H9 (cell line): ENCODE measurements around the gene COPZ2. TPM values are rescaled to one million over a fixed set of nuclear protein-coding genes. Genes with fewer than 3 reads are reported as not detected.
"Not testable (repeated sequence)": the region's sequence is repeated elsewhere in the genome, so short reads cannot be mapped to it uniquely, and the experiment has no call there.

Experiments
- DNase-seq: peaks from one replicate; pipeline ENCODE4 v3.0.0-alpha.2; 2017
- H2AFZ ChIP-seq: one replicate; pipeline ENCODE4 v1.6.1; 2013; ENCODE audit warnings: mild to moderate bottlenecking, low read length, control low read depth, moderate library complexity
- H2AK5ac ChIP-seq: 2 replicates; pipeline ENCODE4 v1.6.1; 2013; ENCODE audit warnings: low read length, control low read depth, mixed read lengths; ENCODE audit not compliant: insufficient read length
- H2BK120ac ChIP-seq: one replicate; pipeline ENCODE4 v1.6.1; 2013; ENCODE audit warnings: low read depth, mild to moderate bottlenecking, low read length, control low read depth, inconsistent platforms; ENCODE audit not compliant: poor library complexity, severe bottlenecking
- H2BK12ac ChIP-seq: 2 replicates; pipeline ENCODE4 v1.6.1; 2013; ENCODE audit warnings: low read length, control low read depth, mixed read lengths, low read depth; ENCODE audit not compliant: insufficient read length
- H2BK15ac ChIP-seq: 2 replicates; pipeline ENCODE4 v1.6.1; 2013; ENCODE audit warnings: low read depth, low read length, control low read depth
- H2BK20ac ChIP-seq: one replicate; pipeline ENCODE4 v1.6.1; 2013; ENCODE audit warnings: low read depth, mild to moderate bottlenecking, low read length, control low read depth, inconsistent platforms; ENCODE audit not compliant: poor library complexity, severe bottlenecking
- H2BK5ac ChIP-seq: 2 replicates; pipeline ENCODE4 v1.6.1; 2013; ENCODE audit warnings: low read length, control low read depth, mixed read lengths; ENCODE audit not compliant: insufficient read length
- H3K14ac ChIP-seq: 2 replicates; pipeline ENCODE4 v1.6.1; 2013; ENCODE audit warnings: low read length, control low read depth; ENCODE audit not compliant: insufficient read depth
- H3K18ac ChIP-seq: 2 replicates; pipeline ENCODE4 v1.6.1; 2013; ENCODE audit warnings: low read depth, mild to moderate bottlenecking, mixed read lengths, low read length, control low read depth; ENCODE audit not compliant: insufficient read length
- H3K23ac ChIP-seq: 2 replicates; pipeline ENCODE4 v1.6.1; 2013; ENCODE audit warnings: low read length, control low read depth, mixed read lengths, low read depth; ENCODE audit not compliant: insufficient read length
- H3K23me2 ChIP-seq: 2 replicates; pipeline ENCODE4 v1.6.1; 2013; ENCODE audit warnings: low read depth, mild to moderate bottlenecking, mixed read lengths, low read length, control low read depth; ENCODE audit not compliant: insufficient read length, poor library complexity, severe bottlenecking
- H3K27ac ChIP-seq: 2 replicates; pipeline ENCODE4 v1.5.1; 2013; ENCODE audit warnings: low read length, control low read depth, mixed read lengths, low read depth; ENCODE audit not compliant: insufficient read length
- H3K27me3 ChIP-seq: 2 replicates; pipeline ENCODE4 v1.6.1; 2013; ENCODE audit warnings: low read length, control low read depth, inconsistent platforms; ENCODE audit not compliant: insufficient read depth
- H3K4ac ChIP-seq: 2 replicates; pipeline ENCODE4 v1.6.1; 2013; ENCODE audit warnings: low read depth, mild to moderate bottlenecking, control low read depth, inconsistent platforms, low read length, moderate library complexity
- H3K4me1 ChIP-seq: 2 replicates; pipeline ENCODE4 v1.6.1; 2013; ENCODE audit warnings: low read length, control low read depth, inconsistent platforms; ENCODE audit not compliant: insufficient read depth
- H3K4me2 ChIP-seq: 2 replicates; pipeline ENCODE4 v1.6.1; 2013; ENCODE audit warnings: low read length, control low read depth, mixed read lengths; ENCODE audit not compliant: insufficient read length, insufficient read depth
- H3K56ac ChIP-seq: 2 replicates; pipeline ENCODE4 v1.6.1; 2013; ENCODE audit warnings: low read depth, mild to moderate bottlenecking, mixed read lengths, low read length, control low read depth; ENCODE audit not compliant: insufficient read length
- H3K79me1 ChIP-seq: 2 replicates; pipeline ENCODE4 v1.6.1; 2013; ENCODE audit warnings: low read depth, mild to moderate bottlenecking, moderate library complexity, low read length, control low read depth, inconsistent platforms; ENCODE audit not compliant: insufficient read depth, poor library complexity, severe bottlenecking
- H3K79me2 ChIP-seq: 2 replicates; pipeline ENCODE4 v1.6.1; 2013; ENCODE audit warnings: low read length, control low read depth, inconsistent platforms; ENCODE audit not compliant: insufficient read depth
- H3K9ac ChIP-seq: 2 replicates; pipeline ENCODE4 v1.6.1; 2013; ENCODE audit warnings: low read length, control low read depth, mixed read lengths; ENCODE audit not compliant: insufficient read length; ENCODE audit errors: extremely low read depth
- H3K9me3 ChIP-seq: one replicate; pipeline ENCODE4 v1.6.1; 2013; ENCODE audit warnings: low read depth, low read length, inconsistent platforms; ENCODE audit not compliant: control insufficient read depth
- H3T11ph ChIP-seq: one replicate; pipeline ENCODE4 v1.6.1; 2013; ENCODE audit warnings: mild to moderate bottlenecking, low read length, control low read depth, inconsistent platforms
- H4K20me1 ChIP-seq: one replicate; pipeline ENCODE4 v1.6.1; 2013; ENCODE audit not compliant: control insufficient read depth, insufficient read length, insufficient read depth
- H4K5ac ChIP-seq: 2 replicates; pipeline ENCODE4 v1.6.1; 2013; ENCODE audit warnings: low read depth, mild to moderate bottlenecking, mixed read lengths, low read length, control low read depth; ENCODE audit not compliant: insufficient read length
- H4K8ac ChIP-seq: replicated peaks from 2 replicates; pipeline ENCODE4 v1.6.1; 2013; ENCODE audit warnings: low read length, control low read depth, mixed read lengths, low read depth; ENCODE audit not compliant: insufficient read length
- H4K91ac ChIP-seq: 2 replicates; pipeline ENCODE4 v1.6.1; 2013; ENCODE audit warnings: low read depth, mild to moderate bottlenecking, moderate library complexity, mixed read lengths, low read length, control low read depth; ENCODE audit not compliant: insufficient read length
- H3K27ac Mint-ChIP-seq, 3 experiments: 2 replicates in 2 of 3; 3 replicates in 1 of 3; pipeline ENCODE4 v1.8.0; 2020 to 2021; ENCODE audit warnings: mixed read lengths in 3 of 3, mild to moderate bottlenecking in 1 of 3, moderate library complexity in 1 of 3
- H3K27me3 Mint-ChIP-seq: 2 replicates; pipeline ENCODE4 v1.8.0; 2021; ENCODE audit warnings: low read depth, mild to moderate bottlenecking, moderate library complexity, mixed read lengths
- H3K36me3 Mint-ChIP-seq, 3 experiments: 2 replicates in 2 of 3; 3 replicates in 1 of 3; pipeline ENCODE4 v1.8.0; 2020 to 2021; ENCODE audit warnings: low read depth in 3 of 3, mixed read lengths in 3 of 3; ENCODE audit not compliant: insufficient read depth in 1 of 3
- H3K4me1 Mint-ChIP-seq, 2 experiments: 2 replicates each; pipeline ENCODE4 v1.8.0; 2020; ENCODE audit warnings: mixed read lengths in 2 of 2
- H3K4me3 Mint-ChIP-seq, 2 experiments: 2 replicates in 1 of 2; 3 replicates in 1 of 2; pipeline ENCODE4 v1.8.0; 2020 to 2021; ENCODE audit warnings: mild to moderate bottlenecking in 2 of 2, mixed read lengths in 2 of 2, moderate library complexity in 1 of 2
- H3K9me3 Mint-ChIP-seq, 2 experiments: 2 replicates in 1 of 2; 3 replicates in 1 of 2; pipeline ENCODE4 v1.8.0; 2020; ENCODE audit warnings: mild to moderate bottlenecking in 2 of 2, mixed read lengths in 2 of 2, moderate library complexity in 1 of 2
- WGBS: extraction: QIAGEN DNeasy Blood & Tissue Kit; methylation state at CpG from one replicate; pipeline ENCODE4 v1.1.7; 2013; ENCODE audit warnings: missing lambda C conversion rate, low lambda C conversion rate, mixed read lengths; ENCODE audit not compliant: insufficient read length; ENCODE audit errors: extremely low coverage; 5-methylcytosine and 5-hydroxymethylcytosine counted together
- total RNA-seq: library from RNA; stranded (reverse); gene quantifications from 2 replicates; pipeline ENCODE4 v1.2.1, GENCODE V29; 2021
- TF ChIP-seq, protein P1 (sequence below): fragments of 200-600 bp; sonication (generic); conservative IDR thresholded peaks from 3 replicates; pipeline ENCODE4 v1.8.0; 2021; ENCODE audit warnings: antibody characterized with exemption, mild to moderate bottlenecking

The COPZ2 gene
- total RNA-seq, 1 experiment from 2014 or later, result 0.68 TPM

DNA sequence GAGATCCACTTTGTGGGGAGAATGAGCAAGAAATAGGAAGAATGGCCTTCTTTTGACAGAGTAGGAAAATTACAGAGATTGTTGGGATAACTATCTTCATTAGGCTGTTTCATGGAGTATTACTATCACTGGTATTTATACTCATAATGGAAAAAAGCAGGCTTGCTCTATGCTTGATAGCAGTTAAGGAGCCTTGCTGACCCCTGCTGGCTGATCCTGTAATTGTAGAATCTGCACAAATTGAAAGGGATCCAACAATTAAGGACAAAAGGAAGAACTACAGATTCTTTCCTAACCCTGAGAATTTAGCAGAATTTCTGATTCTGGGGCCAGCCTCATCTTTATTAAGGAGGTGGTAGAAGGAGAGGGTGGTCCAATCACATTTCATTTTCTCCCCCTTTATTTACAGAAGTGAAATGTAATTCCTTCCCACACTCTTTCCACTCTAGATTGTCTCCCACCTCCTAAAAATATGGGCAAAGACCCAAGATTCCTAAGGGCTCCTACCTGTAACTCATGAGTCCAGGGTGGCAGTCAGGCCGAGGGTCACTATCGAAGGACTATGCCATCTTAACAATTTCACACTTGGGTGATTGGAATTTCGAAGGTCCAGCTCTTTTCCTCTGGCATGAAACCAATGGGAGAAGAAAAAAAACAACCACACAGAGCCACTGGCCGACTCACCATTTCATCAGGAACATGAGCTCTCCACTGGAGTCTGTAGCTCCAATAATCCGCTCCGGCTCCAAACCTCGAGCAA lies 36.9 kb upstream of the COPZ2 start:
- Histone ChIP-seq H3K14ac (no peak overlapping the region), H2BK12ac (no peak overlapping the region), H3K23me2 (no peaks in the 10 kb centered on the region), H3K4ac (no peak overlapping the region), H2AFZ (no peak overlapping the region), H3K4me2 (no peak overlapping the region), H3K9me3 (no peaks in the 10 kb centered on the region), H4K20me1 (no peaks in the 10 kb centered on the region), H2BK15ac (no peak overlapping the region), H3K18ac (no peak overlapping the region), H4K8ac (no peak overlapping the region), H3K9ac (no peak overlapping the region), H4K5ac (no peak overlapping the region), H3K4me1 (no peaks in the 10 kb centered on the region), H3K56ac (no peak overlapping the region), H2BK120ac (no peak overlapping the region), H2AK5ac (no peak overlapping the region), H3K27me3 (no peaks in the 10 kb centered on the region), H3K79me2 (no peaks in the 10 kb centered on the region), H3K27ac (no peak overlapping the region), H2BK20ac (no peak overlapping the region), H2BK5ac (no peak overlapping the region), H3T11ph (no peak overlapping the region), H4K91ac (no peak overlapping the region), H3K79me1 (peaks cover 5% of the 10 kb centered on the region), H3K23ac (no peak overlapping the region)
- peaks cover 21 to 72% (median 67%) of the 10 kb centered on the region in 3 experiments for H3K36me3 Mint-ChIP-seq
- TF ChIP-seq, protein P1, sequence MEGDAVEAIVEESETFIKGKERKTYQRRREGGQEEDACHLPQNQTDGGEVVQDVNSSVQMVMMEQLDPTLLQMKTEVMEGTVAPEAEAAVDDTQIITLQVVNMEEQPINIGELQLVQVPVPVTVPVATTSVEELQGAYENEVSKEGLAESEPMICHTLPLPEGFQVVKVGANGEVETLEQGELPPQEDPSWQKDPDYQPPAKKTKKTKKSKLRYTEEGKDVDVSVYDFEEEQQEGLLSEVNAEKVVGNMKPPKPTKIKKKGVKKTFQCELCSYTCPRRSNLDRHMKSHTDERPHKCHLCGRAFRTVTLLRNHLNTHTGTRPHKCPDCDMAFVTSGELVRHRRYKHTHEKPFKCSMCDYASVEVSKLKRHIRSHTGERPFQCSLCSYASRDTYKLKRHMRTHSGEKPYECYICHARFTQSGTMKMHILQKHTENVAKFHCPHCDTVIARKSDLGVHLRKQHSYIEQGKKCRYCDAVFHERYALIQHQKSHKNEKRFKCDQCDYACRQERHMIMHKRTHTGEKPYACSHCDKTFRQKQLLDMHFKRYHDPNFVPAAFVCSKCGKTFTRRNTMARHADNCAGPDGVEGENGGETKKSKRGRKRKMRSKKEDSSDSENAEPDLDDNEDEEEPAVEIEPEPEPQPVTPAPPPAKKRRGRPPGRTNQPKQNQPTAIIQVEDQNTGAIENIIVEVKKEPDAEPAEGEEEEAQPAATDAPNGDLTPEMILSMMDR, result peak; percentile 80
- no peaks in the 10 kb centered on the region for H3K4me1 Mint-ChIP-seq
- H3K27me3 Mint-ChIP-seq, result no peaks in the 10 kb centered on the region
- no peaks in the 10 kb centered on the region for H3K9me3 Mint-ChIP-seq
- peak overlapping the region in 2 of 3 experiments; percentile 74 to 81; a peak in 5 of 7 replicates for H3K27ac Mint-ChIP-seq
- peak; percentile 70 for DNase-seq
- no peak overlapping the region for H3K4me3 Mint-ChIP-seq
- WGBS, result no CpG with 5 or more reads among the region's 7 CpGs

DNA sequence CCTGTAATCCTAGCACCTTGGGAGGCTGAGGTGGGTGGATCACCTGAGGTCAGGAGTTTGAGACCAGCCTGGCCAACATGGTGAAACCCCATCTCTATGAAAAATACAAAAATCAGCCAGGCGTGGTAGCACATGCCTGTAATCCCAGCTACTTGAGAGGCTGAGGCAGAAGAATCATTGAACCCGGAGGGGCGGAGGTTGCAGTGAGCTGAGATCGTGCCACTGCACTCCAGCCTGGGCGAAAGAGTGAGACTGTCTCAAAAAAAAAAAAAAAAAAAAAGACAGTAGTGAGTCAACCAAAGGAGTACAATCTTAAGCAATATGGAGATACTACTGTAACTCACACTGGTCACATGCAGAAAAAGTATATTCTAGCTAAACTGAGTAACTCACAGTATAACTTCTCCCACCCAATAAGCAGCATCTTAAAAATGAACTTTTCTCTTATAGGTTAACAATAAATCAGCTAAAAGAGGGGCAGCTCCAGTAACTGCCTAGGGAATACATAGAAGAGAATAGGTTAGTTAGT lies 36.0 kb upstream of the COPZ2 start:
- H3K4ac ChIP-seq, DNase-seq, H3K27ac Mint-ChIP-seq, H3K23me2 ChIP-seq, H2BK120ac ChIP-seq, H2BK5ac ChIP-seq, H3K4me1 Mint-ChIP-seq, H3K14ac ChIP-seq, H2BK12ac ChIP-seq, H4K20me1 ChIP-seq, H3K18ac ChIP-seq, H3K9me3 Mint-ChIP-seq, H2AFZ ChIP-seq, H3K23ac ChIP-seq, H3K79me2 ChIP-seq, H3K4me3 Mint-ChIP-seq, H3T11ph ChIP-seq, H4K8ac ChIP-seq, H2BK20ac ChIP-seq, H4K91ac ChIP-seq, H3K9me3 ChIP-seq, H3K9ac ChIP-seq, H4K5ac ChIP-seq, H3K56ac ChIP-seq, H3K4me2 ChIP-seq, H3K27me3 ChIP-seq, H3K79me1 ChIP-seq, H3K4me1 ChIP-seq, H2BK15ac ChIP-seq, H3K27ac ChIP-seq, H2AK5ac ChIP-seq, H3K27me3 Mint-ChIP-seq: not testable (repeated sequence)
- no CpG with 5 or more reads among the region's 5 CpGs for WGBS
- H3K36me3 Mint-ChIP-seq, result peaks cover 21 to 78% (median 72%) of the 10 kb centered on the region in 3 experiments
